ENCODE results near the gene FAF2.
"Not testable (repeated sequence)": the region's sequence is repeated elsewhere in the genome, so short reads cannot be mapped to it uniquely, and the experiment has no call there.

FAF2 gene

DNA sequence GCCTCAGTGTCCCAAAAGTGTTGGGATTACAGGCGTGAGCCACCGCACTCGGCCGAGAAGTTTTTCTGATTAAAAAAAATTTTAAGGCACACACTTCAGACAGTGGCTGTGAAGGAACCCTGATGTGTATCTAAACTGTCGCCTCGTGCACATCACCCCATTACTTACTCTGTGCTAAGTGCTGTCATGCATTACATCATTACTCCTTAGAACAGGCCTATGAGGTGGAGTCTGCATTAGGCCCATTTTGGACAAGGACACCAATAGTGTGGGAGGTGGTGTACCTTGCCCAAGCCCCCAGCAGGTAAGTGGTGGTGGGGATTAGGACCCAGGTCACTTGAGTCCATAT, 97.2 kb downstream of the FAF2 start:
- DNase-seq: no peak
- Histone ChIP-seq H3K9me3 (no peaks in the 10 kb centered on the region), H3K36me3 (no peaks in the 10 kb centered on the region), H3K4me1 (peaks cover 10% of the 10 kb centered on the region), H3K4me3 (ENCODE audit: low read depth, low read length) (no peak overlapping the region), H3K27me3 (no peaks in the 10 kb centered on the region)
- TF ChIP-seq, protein P1, sequence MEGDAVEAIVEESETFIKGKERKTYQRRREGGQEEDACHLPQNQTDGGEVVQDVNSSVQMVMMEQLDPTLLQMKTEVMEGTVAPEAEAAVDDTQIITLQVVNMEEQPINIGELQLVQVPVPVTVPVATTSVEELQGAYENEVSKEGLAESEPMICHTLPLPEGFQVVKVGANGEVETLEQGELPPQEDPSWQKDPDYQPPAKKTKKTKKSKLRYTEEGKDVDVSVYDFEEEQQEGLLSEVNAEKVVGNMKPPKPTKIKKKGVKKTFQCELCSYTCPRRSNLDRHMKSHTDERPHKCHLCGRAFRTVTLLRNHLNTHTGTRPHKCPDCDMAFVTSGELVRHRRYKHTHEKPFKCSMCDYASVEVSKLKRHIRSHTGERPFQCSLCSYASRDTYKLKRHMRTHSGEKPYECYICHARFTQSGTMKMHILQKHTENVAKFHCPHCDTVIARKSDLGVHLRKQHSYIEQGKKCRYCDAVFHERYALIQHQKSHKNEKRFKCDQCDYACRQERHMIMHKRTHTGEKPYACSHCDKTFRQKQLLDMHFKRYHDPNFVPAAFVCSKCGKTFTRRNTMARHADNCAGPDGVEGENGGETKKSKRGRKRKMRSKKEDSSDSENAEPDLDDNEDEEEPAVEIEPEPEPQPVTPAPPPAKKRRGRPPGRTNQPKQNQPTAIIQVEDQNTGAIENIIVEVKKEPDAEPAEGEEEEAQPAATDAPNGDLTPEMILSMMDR (IDR thresholded peaks at IDR 0.05; ENCODE audit: low read depth, low read length): no peak

DNA sequence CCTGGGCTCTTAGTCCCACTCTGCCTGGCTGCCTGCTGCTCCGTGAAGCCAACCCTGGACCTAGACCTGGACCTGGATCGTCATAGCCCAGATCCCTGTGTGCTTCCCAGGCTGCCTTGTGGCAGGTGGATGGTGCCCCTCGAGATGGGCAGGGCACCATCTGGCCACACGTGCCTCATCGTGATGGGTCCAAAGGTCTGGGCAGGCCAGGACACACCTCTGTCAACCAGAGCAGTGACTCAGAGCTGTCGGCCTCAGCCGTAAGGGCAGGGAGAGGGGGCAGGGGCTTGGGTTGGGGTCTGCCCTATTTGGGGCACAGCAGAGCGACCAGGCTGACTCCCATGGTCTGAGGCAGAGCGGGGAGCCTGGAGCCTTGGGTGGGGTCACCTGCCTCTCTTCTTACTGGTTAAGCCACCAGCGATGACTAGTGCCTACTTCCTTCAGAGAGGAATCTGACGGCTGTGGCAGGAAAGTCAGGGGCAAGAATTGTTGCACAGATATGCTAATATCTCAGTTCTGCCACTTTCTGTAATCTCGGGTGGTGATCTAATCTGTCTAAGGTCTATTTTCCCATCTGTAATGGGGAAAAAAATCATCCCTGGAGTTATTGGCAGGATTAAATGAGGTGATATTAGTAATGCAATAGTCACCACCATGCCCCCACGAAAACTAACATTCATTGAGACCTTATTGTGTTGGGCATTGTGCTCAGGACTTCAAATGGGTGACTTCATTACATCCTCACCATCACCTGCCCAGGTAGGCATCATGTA, 97.7 kb downstream of the FAF2 start:
- TF ChIP-seq, protein P1 (IDR thresholded peaks at IDR 0.05; ENCODE audit: low read depth, low read length): no peak
- H3K27me3 ChIP-seq: no peaks in the 10 kb centered on the region
- no peak overlapping the region for H3K4me3 ChIP-seq (ENCODE audit: low read depth, low read length)
- H3K9me3 ChIP-seq: no peaks in the 10 kb centered on the region
- H3K36me3 ChIP-seq: no peaks in the 10 kb centered on the region
- H3K4me1 ChIP-seq: peaks cover 10% of the 10 kb centered on the region
- no peak for DNase-seq

DNA sequence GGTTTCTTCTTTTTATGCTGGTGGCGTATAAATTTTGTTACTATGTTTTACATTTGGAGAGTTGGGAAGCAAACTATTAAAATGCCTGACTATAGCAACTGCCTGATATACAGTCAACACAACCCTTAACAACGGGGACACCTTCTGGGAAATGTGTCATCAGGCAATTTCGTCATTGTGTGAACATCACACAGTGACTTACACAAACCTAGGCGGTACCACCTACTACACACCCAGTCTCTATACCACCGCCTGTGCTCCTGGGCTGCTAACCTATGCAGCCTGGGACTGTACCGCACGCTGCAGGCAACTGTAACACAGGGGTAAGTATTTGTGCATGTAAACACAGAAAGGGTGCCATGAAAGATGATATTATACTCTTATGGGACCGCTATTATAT, 99.6 kb downstream of the FAF2 start:
- Histone ChIP-seq H3K4me1 (no peaks in the 10 kb centered on the region), H3K27me3 (no peaks in the 10 kb centered on the region), H3K36me3 (no peaks in the 10 kb centered on the region), H3K9me3 (no peaks in the 10 kb centered on the region), H3K4me3 (ENCODE audit: low read depth, low read length) (no peak overlapping the region)
- DNase-seq: no peak
- TF ChIP-seq, protein P1 (IDR thresholded peaks at IDR 0.05; ENCODE audit: low read depth, low read length): no peak

DNA sequence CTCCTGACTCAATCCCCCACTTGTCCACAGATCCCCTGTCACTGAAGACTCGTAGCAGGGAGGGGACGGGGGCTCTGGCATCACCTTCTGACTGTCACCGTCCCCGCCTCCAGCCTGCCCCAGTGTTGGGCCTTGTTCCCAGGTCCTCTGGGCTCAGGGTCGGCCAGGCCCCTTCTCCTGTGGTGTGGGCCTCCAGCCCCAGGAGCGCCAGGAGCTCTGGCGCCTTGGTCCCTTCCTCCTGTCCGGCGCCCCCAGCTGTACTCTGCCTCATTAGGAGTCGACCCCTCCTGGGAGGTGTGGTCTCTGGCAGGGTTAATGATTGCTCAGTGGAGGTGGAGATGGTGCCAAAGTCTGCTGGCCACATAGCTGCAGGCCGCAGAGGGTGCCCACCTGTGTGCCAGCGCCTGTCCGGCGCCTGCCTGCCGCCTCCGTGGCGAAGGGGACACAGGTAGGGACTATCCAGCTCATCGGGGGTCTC, 100.8 kb downstream of the FAF2 start, which contains the start of gene CDHR2:
CDHR2 (plus strand) TSS at position 376 of the 478 bp plus-strand sequence. CDS start 16,011 bp downstream, outside the sequence.
- Histone ChIP-seq H3K9me3 (no peaks in the 10 kb centered on the region), H3K4me3 (ENCODE audit: low read depth, low read length) (no peak within 1 kb of the TSS), H3K27me3 (no peaks in the 10 kb centered on the region), H3K36me3 (no peaks in the 10 kb centered on the region), H3K4me1 (no peaks in the 10 kb centered on the region)
- DNase-seq: no peak
- TF ChIP-seq, protein P1 (IDR thresholded peaks at IDR 0.05; ENCODE audit: low read depth, low read length): no peak

DNA sequence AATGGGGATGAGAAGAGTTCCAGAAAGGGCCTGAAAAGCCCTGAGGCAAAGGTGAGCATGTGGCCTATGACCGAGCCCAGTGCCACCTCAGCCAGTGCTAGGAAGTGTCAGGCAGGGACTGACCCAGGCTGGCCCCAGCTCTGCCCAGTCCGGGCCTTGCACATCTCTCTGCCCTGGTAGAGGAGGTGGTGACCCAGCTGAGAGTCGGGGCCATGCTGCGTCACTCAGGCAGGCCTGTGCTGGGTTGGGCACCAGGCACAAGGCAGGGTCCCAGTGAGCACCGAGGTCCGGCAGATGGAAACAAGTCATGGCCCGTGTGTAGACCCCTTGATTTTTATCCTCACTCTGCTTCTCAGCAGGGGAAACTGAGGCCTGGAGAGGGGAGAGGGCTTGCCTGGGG, 101.7 kb downstream of the FAF2 start:
- DNase-seq: no peak
- Histone ChIP-seq H3K36me3 (no peaks in the 10 kb centered on the region), H3K4me3 (ENCODE audit: low read depth, low read length) (no peak overlapping the region), H3K27me3 (no peaks in the 10 kb centered on the region), H3K9me3 (no peaks in the 10 kb centered on the region), H3K4me1 (no peaks in the 10 kb centered on the region; the same call in 1 of the 2 replicates)
- TF ChIP-seq, protein P1 (IDR thresholded peaks at IDR 0.05; ENCODE audit: low read depth, low read length): no peak

DNA sequence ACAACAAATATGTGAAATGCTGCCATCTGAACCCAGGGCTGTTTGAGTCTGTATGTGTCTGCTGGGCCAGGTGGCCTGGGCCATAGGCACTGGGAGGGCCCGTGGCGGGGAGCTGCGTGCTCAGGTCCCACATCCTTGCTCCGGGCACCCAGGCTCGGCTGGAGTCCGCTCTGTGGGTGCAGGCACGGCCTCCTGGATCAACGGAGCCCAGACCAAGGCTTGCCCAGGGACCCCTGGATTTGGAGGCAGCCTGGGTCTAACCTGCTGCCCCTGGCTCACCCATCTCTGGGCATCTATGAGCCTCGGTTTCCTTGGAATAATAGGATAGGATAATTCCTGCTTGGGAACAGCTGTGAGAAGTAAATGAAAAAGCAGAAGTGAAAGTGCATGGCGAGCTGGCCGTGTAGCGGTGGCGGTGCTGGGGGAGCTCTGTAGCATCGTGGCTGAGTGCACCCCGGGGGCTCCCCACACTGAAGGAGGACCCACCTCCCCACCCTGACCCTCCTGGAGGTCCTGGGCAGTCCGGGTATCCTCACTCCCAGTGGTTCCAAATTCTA, 102.2 kb downstream of the FAF2 start:
- Histone ChIP-seq H3K36me3 (no peaks in the 10 kb centered on the region), H3K4me1 (no peaks in the 10 kb centered on the region; the same call in 1 of the 2 replicates), H3K4me3 (ENCODE audit: low read depth, low read length) (no peak overlapping the region), H3K9me3 (no peaks in the 10 kb centered on the region), H3K27me3 (no peaks in the 10 kb centered on the region)
- TF ChIP-seq, protein P1 (IDR thresholded peaks at IDR 0.05; ENCODE audit: low read depth, low read length): no peak
- no peak for DNase-seq

DNA sequence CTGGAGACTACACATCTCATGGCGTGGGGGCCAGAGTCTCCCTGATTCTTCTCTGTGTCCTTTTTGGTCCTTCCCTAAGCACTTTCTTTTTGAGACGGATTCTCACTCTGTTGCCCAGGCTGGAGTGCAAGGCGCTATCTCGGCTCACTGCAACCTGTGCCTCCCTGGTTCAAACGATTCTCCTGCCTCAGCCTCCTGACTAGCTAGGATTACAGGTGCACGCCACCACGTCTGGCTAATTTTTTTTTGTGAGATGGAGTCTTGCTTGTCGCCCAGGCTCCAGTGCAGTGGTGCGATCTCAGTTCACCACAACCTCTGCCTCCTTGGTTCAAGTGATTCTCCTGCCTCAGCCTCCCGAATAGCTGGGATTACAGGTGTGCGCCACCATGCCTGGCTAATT, 102.8 kb downstream of the FAF2 start:
- H3K27me3 ChIP-seq; DNase-seq; H3K4me3 ChIP-seq (ENCODE audit: low read depth, low read length); H3K36me3 ChIP-seq; H3K9me3 ChIP-seq; H3K4me1 ChIP-seq: not testable (repeated sequence)

Data from BE2C (cell line).